ENCODE results near the gene TMEM186.

TMEM186 gene

GRCh38 chr16:8768283-8768682 lies 29.2 kb downstream of the TMEM186 start:
- TF ChIP-seq CTCF (IDR thresholded peaks at IDR 0.05; ENCODE audit: insufficient read depth, low read depth, low read length, missing control alignments) = no peak
- no peak overlapping the region for H3K4me3 ChIP-seq (ENCODE audit: low read length)
- no peak for DNase-seq (ENCODE audit: low read depth)

- no peak overlapping the region for H3K4me3 ChIP-seq (ENCODE audit: low read length)
- DNase-seq (ENCODE audit: low read depth) = no peak
- TF ChIP-seq CTCF (IDR thresholded peaks at IDR 0.05; ENCODE audit: insufficient read depth, low read depth, low read length, missing control alignments) = no peak
Observed at GRCh38 chr16:8767176-8767575, 30.3 kb downstream of the TMEM186 start.

GRCh38 chr16:8764525-8765250 lies 32.8 kb downstream of the TMEM186 start:
- no peak overlapping the region for H3K4me3 ChIP-seq (ENCODE audit: low read length)
- DNase-seq (ENCODE audit: low read depth) = no peak
- TF ChIP-seq CTCF (IDR thresholded peaks at IDR 0.05; ENCODE audit: insufficient read depth, low read depth, low read length, missing control alignments) = no peak

DNA sequence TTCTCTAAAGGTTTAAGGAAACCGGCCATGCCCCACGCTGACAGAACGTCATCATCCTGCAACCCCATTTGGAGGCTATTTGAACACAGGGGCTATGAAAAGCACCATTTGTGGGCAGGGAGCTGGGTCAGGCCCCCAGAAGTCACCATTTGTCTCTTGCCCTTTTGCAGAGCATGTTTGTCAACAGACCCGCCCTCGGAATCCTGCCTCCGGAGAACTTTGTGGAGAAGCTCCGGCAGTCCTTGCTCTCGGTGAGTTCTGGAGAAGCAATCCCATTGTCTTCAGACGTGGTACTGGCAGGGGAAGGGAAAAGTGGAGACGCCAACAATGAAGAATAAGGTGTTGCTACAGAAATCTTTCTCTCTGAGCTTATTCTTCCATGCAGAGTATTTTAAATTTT lies 33.5 kb downstream of the TMEM186 start:
- DNase-seq (ENCODE audit: low read depth) = no peak
- TF ChIP-seq CTCF (IDR thresholded peaks at IDR 0.05; ENCODE audit: insufficient read depth, low read depth, low read length, missing control alignments) = no peak
- no peak overlapping the region for H3K4me3 ChIP-seq (ENCODE audit: low read length)

- no peak for TF ChIP-seq CTCF (IDR thresholded peaks at IDR 0.05; ENCODE audit: insufficient read depth, low read depth, low read length, missing control alignments)
- DNase-seq (ENCODE audit: low read depth) = no peak
- H3K4me3 ChIP-seq (ENCODE audit: low read length) = no peak overlapping the region
Observed at GRCh38 chr16:8763083-8763482, 34.4 kb downstream of the TMEM186 start.

DNA sequence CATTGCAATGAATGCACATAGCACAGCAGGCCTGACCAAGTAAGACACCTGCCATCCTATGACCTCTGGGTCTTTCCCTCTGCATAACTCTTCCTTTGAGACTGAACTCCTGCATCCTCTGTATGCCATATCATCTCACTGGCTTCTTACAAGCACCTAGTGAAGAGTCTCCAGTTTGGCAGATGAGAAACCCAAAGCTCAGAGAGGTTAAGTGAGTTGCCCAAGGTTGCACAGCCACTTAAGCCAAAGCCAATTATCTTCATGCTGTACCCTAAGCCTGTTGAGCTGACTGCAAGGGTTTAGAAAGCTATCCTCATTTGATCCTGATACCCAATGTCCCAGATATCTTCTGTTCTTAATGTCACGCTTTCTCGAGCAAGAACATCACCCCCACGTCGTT lies 35.2 kb downstream of the TMEM186 start:
- DNase-seq (ENCODE audit: low read depth) = no peak
- no peak overlapping the region for H3K4me3 ChIP-seq (ENCODE audit: low read length)
- no peak for TF ChIP-seq CTCF (IDR thresholded peaks at IDR 0.05; ENCODE audit: insufficient read depth, low read depth, low read length, missing control alignments)

DNA sequence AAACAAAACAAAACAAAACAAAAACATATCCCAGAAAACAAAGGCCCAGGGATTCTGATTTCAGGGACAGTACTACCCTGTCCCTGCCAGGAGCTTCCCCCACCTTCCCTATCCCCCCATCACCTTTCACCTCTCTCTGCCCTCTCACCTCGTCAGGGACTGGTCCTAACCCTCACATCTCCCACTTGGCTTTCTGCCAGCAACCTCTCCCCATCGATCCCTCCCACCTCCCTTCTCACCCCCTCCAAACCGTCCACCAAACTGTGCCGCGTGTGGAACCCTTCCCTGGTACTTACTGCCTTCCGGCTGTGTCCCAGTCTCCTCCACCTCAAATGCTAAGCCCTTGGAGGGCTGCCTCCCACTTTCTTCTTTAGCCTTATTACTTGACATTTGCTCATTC lies 36.4 kb downstream of the TMEM186 start:
- TF ChIP-seq CTCF (IDR thresholded peaks at IDR 0.05; ENCODE audit: insufficient read depth, low read depth, low read length, missing control alignments) = no peak
- DNase-seq (ENCODE audit: low read depth) = no peak
- H3K4me3 ChIP-seq (ENCODE audit: low read length) = no peak overlapping the region
